ENCODE data around the gene DKK2. TPM values are rescaled to one million over a fixed set of nuclear protein-coding genes. Genes with fewer than 3 reads are reported as not detected.

Gene DKK2
- total RNA-seq, 4 donors from 2014 or later, result 2.6 to 3.4 (median 2.9) TPM

GRCh38 chr4:106909486-106910188 is 126.5 kb downstream of the DKK2 start:
- no peak for TF ChIP-seq CTCF (IDR thresholded peaks at IDR 0.05; ENCODE audit: low read depth)

- TF ChIP-seq CTCF (IDR thresholded peaks at IDR 0.05; ENCODE audit: low read depth), result no peak
These were observed 128.9 kb downstream of the DKK2 start for GRCh38 chr4:106907216-106907615.

GRCh38 chr4:106906728-106907127 is 129.4 kb downstream of the DKK2 start:
- TF ChIP-seq CTCF (IDR thresholded peaks at IDR 0.05; ENCODE audit: low read depth), result no peak

GRCh38 chr4:106898621-106899230 is 137.4 kb downstream of the DKK2 start:
- no peak for TF ChIP-seq CTCF (IDR thresholded peaks at IDR 0.05; ENCODE audit: low read depth)

- TF ChIP-seq CTCF (IDR thresholded peaks at IDR 0.05; ENCODE audit: low read depth), result no peak
These were observed 142.2 kb downstream of the DKK2 start for GRCh38 chr4:106893903-106894302.

- no peak for TF ChIP-seq CTCF (IDR thresholded peaks at IDR 0.05; ENCODE audit: low read depth)
These were observed 142.7 kb downstream of the DKK2 start for GRCh38 chr4:106893395-106893881.

GRCh38 chr4:106892786-106893185 is 143.3 kb downstream of the DKK2 start:
- TF ChIP-seq CTCF (IDR thresholded peaks at IDR 0.05; ENCODE audit: low read depth), result no peak

Measured in subcutaneous adipose tissue (tissue), 4 donors.